Measurements from ENCODE around the gene CEBPZOS. TPM values are rescaled to one million over a fixed set of nuclear protein-coding genes. Genes with fewer than 3 reads are reported as not detected.
"Not testable (repeated sequence)": the region's sequence is repeated elsewhere in the genome, so short reads cannot be mapped to it uniquely, and the experiment has no call there.

Gene CEBPZOS
- total RNA-seq, 1 donor from 2014 or later, result 13.0 TPM

DNA sequence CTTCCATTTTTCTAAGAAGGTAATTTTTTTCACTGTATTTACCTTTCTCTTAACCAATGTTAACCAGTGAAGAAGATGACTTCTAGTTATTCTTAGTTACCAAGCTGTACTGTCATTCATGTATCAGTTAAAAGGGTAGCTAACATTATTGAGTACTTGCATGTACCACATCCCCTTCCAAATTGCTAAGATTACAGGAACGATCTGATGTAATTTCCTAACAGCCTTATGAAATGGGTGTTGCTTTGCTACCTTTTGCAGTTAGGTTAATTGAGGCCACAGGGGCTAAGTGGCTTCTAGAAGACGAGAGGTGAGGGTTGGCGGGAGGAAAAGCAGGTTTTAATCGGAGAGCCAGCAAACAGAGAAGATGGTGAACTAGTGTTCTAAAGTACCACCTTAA lies 6.0 kb upstream of the CEBPZOS start:
- H3K27ac ChIP-seq (ENCODE audit: low read depth, low read length), result no peak overlapping the region
- H3K9ac ChIP-seq (ENCODE audit: low read depth in 1 of 3, low read length in 3 of 3), result no peak overlapping the region
- no peak overlapping the region for H3K4me3 ChIP-seq (ENCODE audit: low read length in 3 of 3)
- peaks cover 0 to 6% (median 4%) of the 10 kb centered on the region in 3 donors for H3K27me3 ChIP-seq (ENCODE audit: control insufficient read depth in 3 of 3, insufficient read depth in 3 of 3, low read length in 3 of 3)
- no peaks in the 10 kb centered on the region for H3K9me3 ChIP-seq (ENCODE audit: control insufficient read depth in 3 of 3, low read length in 3 of 3)
- H3K36me3 ChIP-seq (ENCODE audit: control insufficient read depth in 3 of 3, insufficient read depth in 3 of 3, low read length in 3 of 3), result no peaks in the 10 kb centered on the region
- no peaks in the 10 kb centered on the region for H3K4me1 ChIP-seq (ENCODE audit: control insufficient read depth in 3 of 3, insufficient read depth in 3 of 3, low read length in 3 of 3)

GRCh38 chr2:37191253-37191652 lies 5.0 kb upstream of the CEBPZOS start:
- no peaks in the 10 kb centered on the region for H3K9me3 ChIP-seq (ENCODE audit: control insufficient read depth in 3 of 3, low read length in 3 of 3)
- no peak overlapping the region for H3K9ac ChIP-seq (ENCODE audit: low read depth in 1 of 3, low read length in 3 of 3)
- H3K27me3 ChIP-seq (ENCODE audit: control insufficient read depth in 3 of 3, insufficient read depth in 3 of 3, low read length in 3 of 3), result peaks cover 0 to under 1% (median under 1%) of the 10 kb centered on the region in 3 donors
- H3K36me3 ChIP-seq (ENCODE audit: control insufficient read depth in 3 of 3, insufficient read depth in 3 of 3, low read length in 3 of 3), result no peaks in the 10 kb centered on the region
- no peak overlapping the region for H3K4me3 ChIP-seq (ENCODE audit: low read length in 3 of 3)
- H3K4me1 ChIP-seq (ENCODE audit: control insufficient read depth in 3 of 3, insufficient read depth in 3 of 3, low read length in 3 of 3), result peaks cover 0 to 5% (median 0%) of the 10 kb centered on the region in 3 donors
- H3K27ac ChIP-seq (ENCODE audit: low read depth, low read length), result no peak overlapping the region

- H3K9me3 ChIP-seq (ENCODE audit: control insufficient read depth in 3 of 3, low read length in 3 of 3), result no peaks in the 10 kb centered on the region
- H3K27me3 ChIP-seq (ENCODE audit: control insufficient read depth in 3 of 3, insufficient read depth in 3 of 3, low read length in 3 of 3), result no peaks in the 10 kb centered on the region
- H3K27ac ChIP-seq (ENCODE audit: low read depth, low read length), result no peak overlapping the region
- no peak overlapping the region for H3K4me3 ChIP-seq (ENCODE audit: low read length in 3 of 3)
- H3K9ac ChIP-seq (ENCODE audit: low read depth in 1 of 3, low read length in 3 of 3), result no peak overlapping the region
- H3K36me3 ChIP-seq (ENCODE audit: control insufficient read depth in 3 of 3, insufficient read depth in 3 of 3, low read length in 3 of 3), result no peaks in the 10 kb centered on the region
- peaks cover 0 to 6% (median 0%) of the 10 kb centered on the region in 3 donors for H3K4me1 ChIP-seq (ENCODE audit: control insufficient read depth in 3 of 3, insufficient read depth in 3 of 3, low read length in 3 of 3)
These were observed 4.5 kb upstream of the CEBPZOS start for GRCh38 chr2:37191747-37192146.

- Histone ChIP-seq H3K4me3 (ENCODE audit: low read length in 3 of 3) (no peak overlapping the region), H3K4me1 (ENCODE audit: control insufficient read depth in 3 of 3, insufficient read depth in 3 of 3, low read length in 3 of 3) (peaks cover 7 to 12% (median 7%) of the 10 kb centered on the region in 3 donors), H3K27ac (ENCODE audit: low read depth, low read length) (no peak overlapping the region), H3K9ac (ENCODE audit: low read depth in 1 of 3, low read length in 3 of 3) (no peak overlapping the region), H3K36me3 (ENCODE audit: control insufficient read depth in 3 of 3, insufficient read depth in 3 of 3, low read length in 3 of 3) (no peaks in the 10 kb centered on the region), H3K9me3 (ENCODE audit: control insufficient read depth in 3 of 3, low read length in 3 of 3) (no peaks in the 10 kb centered on the region), H3K27me3 (ENCODE audit: control insufficient read depth in 3 of 3, insufficient read depth in 3 of 3, low read length in 3 of 3) (no peaks in the 10 kb centered on the region)
These were observed 3.7 kb upstream of the CEBPZOS start for GRCh38 chr2:37192551-37192950.

- H3K27me3 ChIP-seq (ENCODE audit: control insufficient read depth in 3 of 3, insufficient read depth in 3 of 3, low read length in 3 of 3); H3K36me3 ChIP-seq (ENCODE audit: control insufficient read depth in 3 of 3, insufficient read depth in 3 of 3, low read length in 3 of 3); H3K9me3 ChIP-seq (ENCODE audit: control insufficient read depth in 3 of 3, low read length in 3 of 3): not testable (repeated sequence)
- Histone ChIP-seq H3K4me3 (ENCODE audit: low read length in 3 of 3) (peak overlapping the region; percentile 91 to 95 (median 95)), H3K9ac (ENCODE audit: low read depth in 1 of 3, low read length in 3 of 3) (peak overlapping the region; percentile 82 to 97 (median 95)), H3K27ac (ENCODE audit: low read depth, low read length) (peak overlapping the region; percentile 89), H3K4me1 (ENCODE audit: control insufficient read depth in 3 of 3, insufficient read depth in 3 of 3, low read length in 3 of 3) (peaks cover 8 to 12% (median 10%) of the 10 kb centered on the region in 3 donors)
These were observed 405 bp upstream of the CEBPZOS start for GRCh38 chr2:37195862-37196319.

DNA sequence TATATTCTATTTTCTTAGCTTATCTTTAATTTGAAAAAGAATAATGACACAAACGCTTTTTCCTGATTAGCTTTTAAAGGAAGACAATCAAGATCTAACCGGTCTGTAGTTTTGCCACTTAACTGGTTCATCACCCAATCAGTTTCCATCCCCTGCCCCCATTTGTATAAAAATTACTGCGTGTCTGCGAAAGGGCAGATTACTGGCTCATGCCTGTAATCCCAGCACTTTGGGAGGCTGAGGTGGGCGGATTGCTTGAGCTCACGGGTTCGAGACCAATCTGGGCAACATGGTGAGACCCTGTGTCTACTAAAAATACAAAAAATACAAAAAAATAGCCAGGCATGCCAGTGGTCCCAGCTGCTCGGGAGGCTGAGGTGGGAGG lies 2.4 kb downstream of the CEBPZOS start:
- Histone ChIP-seq H3K9ac (ENCODE audit: low read depth in 1 of 3, low read length in 3 of 3) (no peak overlapping the region), H3K27ac (ENCODE audit: low read depth, low read length) (no peak overlapping the region), H3K27me3 (ENCODE audit: control insufficient read depth in 3 of 3, insufficient read depth in 3 of 3, low read length in 3 of 3) (no peaks in the 10 kb centered on the region), H3K36me3 (ENCODE audit: control insufficient read depth in 3 of 3, insufficient read depth in 3 of 3, low read length in 3 of 3) (peaks cover 10 to 23% (median 10%) of the 10 kb centered on the region in 3 donors), H3K4me3 (ENCODE audit: low read length in 3 of 3) (no peak overlapping the region), H3K9me3 (ENCODE audit: control insufficient read depth in 3 of 3, low read length in 3 of 3) (peaks cover 0 to 3% (median 0%) of the 10 kb centered on the region in 3 donors), H3K4me1 (ENCODE audit: control insufficient read depth in 3 of 3, insufficient read depth in 3 of 3, low read length in 3 of 3) (peaks cover 8 to 12% (median 10%) of the 10 kb centered on the region in 3 donors)

GRCh38 chr2:37201208-37201607 lies 4.9 kb downstream of the CEBPZOS start:
- no peaks in the 10 kb centered on the region for H3K27me3 ChIP-seq (ENCODE audit: control insufficient read depth in 3 of 3, insufficient read depth in 3 of 3, low read length in 3 of 3)
- no peak overlapping the region for H3K4me3 ChIP-seq (ENCODE audit: low read length in 3 of 3)
- peaks cover 0 to 3% (median 0%) of the 10 kb centered on the region in 3 donors for H3K9me3 ChIP-seq (ENCODE audit: control insufficient read depth in 3 of 3, low read length in 3 of 3)
- no peak overlapping the region for H3K27ac ChIP-seq (ENCODE audit: low read depth, low read length)
- H3K36me3 ChIP-seq (ENCODE audit: control insufficient read depth in 3 of 3, insufficient read depth in 3 of 3, low read length in 3 of 3), result peaks cover 16 to 38% (median 19%) of the 10 kb centered on the region in 3 donors
- peaks cover 7 to 10% (median 8%) of the 10 kb centered on the region in 3 donors for H3K4me1 ChIP-seq (ENCODE audit: control insufficient read depth in 3 of 3, insufficient read depth in 3 of 3, low read length in 3 of 3)
- H3K9ac ChIP-seq (ENCODE audit: low read depth in 1 of 3, low read length in 3 of 3), result no peak overlapping the region

- H3K4me3 ChIP-seq (ENCODE audit: low read length in 3 of 3), result no peak overlapping the region
- H3K9me3 ChIP-seq (ENCODE audit: control insufficient read depth in 3 of 3, low read length in 3 of 3), result peaks cover 0 to 3% (median 0%) of the 10 kb centered on the region in 3 donors
- no peak overlapping the region for H3K27ac ChIP-seq (ENCODE audit: low read depth, low read length)
- H3K27me3 ChIP-seq (ENCODE audit: control insufficient read depth in 3 of 3, insufficient read depth in 3 of 3, low read length in 3 of 3), result no peaks in the 10 kb centered on the region
- peaks cover 5 to 10% (median 8%) of the 10 kb centered on the region in 3 donors for H3K4me1 ChIP-seq (ENCODE audit: control insufficient read depth in 3 of 3, insufficient read depth in 3 of 3, low read length in 3 of 3)
- H3K36me3 ChIP-seq (ENCODE audit: control insufficient read depth in 3 of 3, insufficient read depth in 3 of 3, low read length in 3 of 3), result peaks cover 17 to 43% (median 24%) of the 10 kb centered on the region in 3 donors
- H3K9ac ChIP-seq (ENCODE audit: low read depth in 1 of 3, low read length in 3 of 3), result no peak overlapping the region
These were observed 5.5 kb downstream of the CEBPZOS start for GRCh38 chr2:37201766-37202165.

DNA sequence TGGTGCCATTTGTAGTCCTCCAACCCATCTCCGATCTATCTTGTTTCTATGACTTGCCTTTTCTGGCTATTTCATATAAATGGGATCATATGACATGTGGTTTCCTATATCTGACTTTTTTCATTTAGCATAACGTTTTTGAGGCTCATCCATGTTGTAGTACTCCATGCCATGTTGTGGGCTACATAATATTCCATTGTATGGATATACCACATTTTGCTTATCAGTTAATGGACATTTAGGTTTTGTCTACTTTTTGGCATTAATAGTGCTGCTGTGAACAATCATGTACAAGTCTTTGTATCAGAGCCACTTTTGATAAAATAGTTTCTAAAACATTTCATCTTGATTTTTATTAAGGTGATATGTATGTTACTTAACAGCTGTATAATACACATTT lies 7.4 kb downstream of the CEBPZOS start:
- peaks cover 0 to 3% (median 0%) of the 10 kb centered on the region in 3 donors for H3K9me3 ChIP-seq (ENCODE audit: control insufficient read depth in 3 of 3, low read length in 3 of 3)
- no peak overlapping the region for H3K27ac ChIP-seq (ENCODE audit: low read depth, low read length)
- no peak overlapping the region for H3K4me3 ChIP-seq (ENCODE audit: low read length in 3 of 3)
- no peaks in the 10 kb centered on the region for H3K4me1 ChIP-seq (ENCODE audit: control insufficient read depth in 3 of 3, insufficient read depth in 3 of 3, low read length in 3 of 3)
- H3K27me3 ChIP-seq (ENCODE audit: control insufficient read depth in 3 of 3, insufficient read depth in 3 of 3, low read length in 3 of 3), result no peaks in the 10 kb centered on the region
- H3K36me3 ChIP-seq (ENCODE audit: control insufficient read depth in 3 of 3, insufficient read depth in 3 of 3, low read length in 3 of 3), result peaks cover 17 to 52% (median 29%) of the 10 kb centered on the region in 3 donors
- H3K9ac ChIP-seq (ENCODE audit: low read depth in 1 of 3, low read length in 3 of 3), result no peak overlapping the region

GRCh38 chr2:37205071-37205661 lies 8.9 kb downstream of the CEBPZOS start:
- H3K9me3 ChIP-seq (ENCODE audit: control insufficient read depth in 3 of 3, low read length in 3 of 3); H3K4me3 ChIP-seq (ENCODE audit: low read length in 3 of 3); H3K4me1 ChIP-seq (ENCODE audit: control insufficient read depth in 3 of 3, insufficient read depth in 3 of 3, low read length in 3 of 3); H3K27ac ChIP-seq (ENCODE audit: low read depth, low read length); H3K9ac ChIP-seq (ENCODE audit: low read depth in 1 of 3, low read length in 3 of 3); H3K27me3 ChIP-seq (ENCODE audit: control insufficient read depth in 3 of 3, insufficient read depth in 3 of 3, low read length in 3 of 3): not testable (repeated sequence)
- peaks cover 23 to 66% (median 42%) of the 10 kb centered on the region in 3 donors for H3K36me3 ChIP-seq (ENCODE audit: control insufficient read depth in 3 of 3, insufficient read depth in 3 of 3, low read length in 3 of 3)

All from skeletal muscle tissue (tissue), 4 donors.